Muscle of leg (tissue), 11 donors: Measurements from ENCODE around the gene TMEM163. TPM values are rescaled to one million over a fixed set of nuclear protein-coding genes. Genes with fewer than 3 reads are reported as not detected.

Experiments
- DNase-seq: peaks from one replicate; pipeline ENCODE4 v3.0.0; 2013
- H3K27ac ChIP-seq: one replicate; pipeline ENCODE4 v1.5.1; 2013; ENCODE audit warnings: mild to moderate bottlenecking, low read length, control low read depth
- H3K27me3 ChIP-seq: one replicate; pipeline ENCODE4 v1.6.1; 2013; ENCODE audit warnings: low read length; ENCODE audit not compliant: control insufficient read depth, insufficient read depth
- H3K36me3 ChIP-seq: one replicate; pipeline ENCODE4 v1.6.1; 2013; ENCODE audit warnings: low read length; ENCODE audit not compliant: control insufficient read depth, insufficient read depth
- H3K4me1 ChIP-seq: one replicate; pipeline ENCODE4 v1.6.1; 2013; ENCODE audit warnings: low read length; ENCODE audit not compliant: control insufficient read depth, insufficient read depth
- H3K4me3 ChIP-seq: one replicate; pipeline ENCODE4 v1.5.1; 2013; ENCODE audit warnings: low read length, control low read depth
- H3K9me3 ChIP-seq: replicated peaks from 2 replicates; pipeline ENCODE4 v1.6.1; 2013; ENCODE audit warnings: low read depth, low read length; ENCODE audit not compliant: control insufficient read depth
- WGBS: methylation state at CpG from one replicate; pipeline ENCODE4 v1.1.5; 2013; ENCODE audit warnings: missing lambda C conversion rate; ENCODE audit not compliant: insufficient coverage; 5-methylcytosine and 5-hydroxymethylcytosine counted together
- polyA plus RNA-seq, 8 donors: library from polyadenylated mRNA; unstranded; fragments of 120-200 nt; gene quantifications; one replicate each; pipeline versions ENCODE4 v1.2.1 to v1.2.3, GENCODE V29; 2013; ENCODE audit warnings: inconsistent platforms in 1 of 8, low replicate concordance in 1 of 8; ENCODE audit not compliant: insufficient read length in 8 of 8, insufficient read depth in 1 of 8
- total RNA-seq: library from RNA; stranded (reverse); fragments of 120-200 nt; gene quantifications from one replicate; pipeline ENCODE4 v1.2.4, GENCODE V29; 2013

TMEM163 gene
- total and polyA plus RNA-seq, 9 donors, result 0.66 to 3.5 (median 1.8) TPM

- Histone ChIP-seq H3K9me3 (no peaks in the 10 kb centered on the region), H3K4me1 (no peaks in the 10 kb centered on the region), H3K27ac (no peak overlapping the region), H3K36me3 (no peaks in the 10 kb centered on the region), H3K4me3 (no peak overlapping the region), H3K27me3 (peaks cover 2% of the 10 kb centered on the region)
- no peak for DNase-seq
- WGBS, result 90% methylated on average over 11 of the region's 13 CpGs
Observed at GRCh38 chr2:134550566-134551164, 168.1 kb downstream of the TMEM163 start.

GRCh38 chr2:134549104-134549503 lies 169.7 kb downstream of the TMEM163 start:
- Histone ChIP-seq H3K27ac (no peak overlapping the region), H3K36me3 (no peaks in the 10 kb centered on the region), H3K9me3 (no peaks in the 10 kb centered on the region), H3K4me1 (no peaks in the 10 kb centered on the region), H3K4me3 (no peak overlapping the region), H3K27me3 (peaks cover 2% of the 10 kb centered on the region)
- DNase-seq, result peak; percentile 26
- WGBS, result no CpG with 5 or more reads among the region's 3 CpGs

GRCh38 chr2:134540990-134541389 lies 177.8 kb downstream of the TMEM163 start:
- no peak overlapping the region for H3K4me3 ChIP-seq
- no peaks in the 10 kb centered on the region for H3K9me3 ChIP-seq
- H3K4me1 ChIP-seq, result no peaks in the 10 kb centered on the region
- no peaks in the 10 kb centered on the region for H3K27me3 ChIP-seq
- peak; percentile 42 for DNase-seq
- H3K36me3 ChIP-seq, result no peaks in the 10 kb centered on the region
- H3K27ac ChIP-seq, result no peak overlapping the region

GRCh38 chr2:134539981-134540380 lies 178.8 kb downstream of the TMEM163 start:
- Histone ChIP-seq H3K36me3 (no peaks in the 10 kb centered on the region), H3K27me3 (no peaks in the 10 kb centered on the region), H3K9me3 (no peaks in the 10 kb centered on the region), H3K4me3 (no peak overlapping the region), H3K4me1 (no peaks in the 10 kb centered on the region), H3K27ac (no peak overlapping the region)
- DNase-seq, result no peak
- WGBS, result 60% methylated on average over 4 of the region's 5 CpGs

- WGBS, result 100% methylated on average over 1 of the region's 4 CpGs
- Histone ChIP-seq H3K4me1 (no peaks in the 10 kb centered on the region), H3K4me3 (no peak overlapping the region), H3K36me3 (no peaks in the 10 kb centered on the region), H3K27ac (no peak overlapping the region), H3K9me3 (no peaks in the 10 kb centered on the region), H3K27me3 (no peaks in the 10 kb centered on the region)
- DNase-seq, result no peak
Observed at GRCh38 chr2:134537702-134538101, 181.1 kb downstream of the TMEM163 start.

GRCh38 chr2:134537121-134537520 lies 181.7 kb downstream of the TMEM163 start:
- no peaks in the 10 kb centered on the region for H3K9me3 ChIP-seq
- no peak overlapping the region for H3K4me3 ChIP-seq
- WGBS, result 100% methylated on average over 1 of the region's 2 CpGs
- no peaks in the 10 kb centered on the region for H3K36me3 ChIP-seq
- no peaks in the 10 kb centered on the region for H3K4me1 ChIP-seq
- no peaks in the 10 kb centered on the region for H3K27me3 ChIP-seq
- no peak overlapping the region for H3K27ac ChIP-seq
- no peak for DNase-seq

GRCh38 chr2:134536296-134536695 lies 182.5 kb downstream of the TMEM163 start:
- no peak overlapping the region for H3K4me3 ChIP-seq
- DNase-seq, result no peak
- WGBS, result 61% methylated on average over 3 of the region's 8 CpGs
- H3K9me3 ChIP-seq, result no peaks in the 10 kb centered on the region
- H3K4me1 ChIP-seq, result no peaks in the 10 kb centered on the region
- H3K36me3 ChIP-seq, result no peaks in the 10 kb centered on the region
- H3K27ac ChIP-seq, result no peak overlapping the region
- no peaks in the 10 kb centered on the region for H3K27me3 ChIP-seq

- Histone ChIP-seq H3K36me3 (no peaks in the 10 kb centered on the region), H3K9me3 (no peaks in the 10 kb centered on the region), H3K4me1 (peaks cover under 1% of the 10 kb centered on the region), H3K27ac (no peak overlapping the region), H3K4me3 (no peak overlapping the region), H3K27me3 (no peaks in the 10 kb centered on the region)
- no peak for DNase-seq
- WGBS, result no CpG with 5 or more reads among the region's 1 CpG
Observed at GRCh38 chr2:134532537-134532936, 186.3 kb downstream of the TMEM163 start.

- peak; percentile 77 for DNase-seq
- peaks cover 3% of the 10 kb centered on the region for H3K4me1 ChIP-seq
- no peaks in the 10 kb centered on the region for H3K36me3 ChIP-seq
- no peaks in the 10 kb centered on the region for H3K27me3 ChIP-seq
- WGBS, result no CpG with 5 or more reads among the region's 6 CpGs
- no peak overlapping the region for H3K4me3 ChIP-seq
- H3K27ac ChIP-seq, result peak overlapping the region; percentile 4
- no peaks in the 10 kb centered on the region for H3K9me3 ChIP-seq
Observed at GRCh38 chr2:134527381-134527780, 191.4 kb downstream of the TMEM163 start.

GRCh38 chr2:134522496-134523455 lies 196.0 kb downstream of the TMEM163 start:
- H3K4me3 ChIP-seq, result no peak overlapping the region
- H3K4me1 ChIP-seq, result peaks cover 3% of the 10 kb centered on the region
- WGBS, result 60% methylated on average over 2 of the region's 13 CpGs
- no peak for DNase-seq
- H3K36me3 ChIP-seq, result no peaks in the 10 kb centered on the region
- H3K9me3 ChIP-seq, result no peaks in the 10 kb centered on the region
- no peak overlapping the region for H3K27ac ChIP-seq
- H3K27me3 ChIP-seq, result no peaks in the 10 kb centered on the region
